ENCODE results near the gene ABCB11. TPM values are rescaled to one million over a fixed set of nuclear protein-coding genes. Genes with fewer than 3 reads are reported as not detected.
A peak's percentile ranks its signal among the peaks of the same experiment; 100 is the strongest.

Gene ABCB11
- total and polyA plus RNA-seq, 4 experiments from 2014 or later: not detected

DNA sequence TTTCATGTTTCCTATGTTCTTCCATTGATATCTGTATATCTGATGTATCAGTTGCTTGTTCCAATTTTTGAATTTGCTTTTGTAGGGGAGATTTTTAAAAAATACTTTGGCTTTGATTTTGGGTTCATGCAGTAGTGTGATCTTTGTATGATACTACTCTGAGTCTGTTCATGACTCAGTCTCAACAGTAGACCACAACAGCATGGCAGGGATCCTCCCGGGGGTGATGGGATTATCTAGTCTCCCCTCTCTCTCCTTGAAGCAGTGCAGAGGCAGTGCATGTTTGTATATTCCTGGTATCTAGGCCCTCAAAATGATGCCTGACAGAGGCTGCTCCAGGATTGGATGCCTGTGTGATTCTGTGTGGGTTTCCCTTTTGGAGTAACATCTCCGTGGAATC is 74.7 kb downstream of the ABCB11 start:
- intact Hi-C loops (cut with micrococcal nuclease): no loop called here
- ChIA-PET CTCF (ENCODE audit: partially characterized antibody) (interaction anchor here (2.9 to 14.6 kb wide), 3 partner anchors 153 to 185 kb away, joined by 18 to 188 read pairs (median 117); no protein-coding TSS in a partner anchor), POLR2A (ENCODE audit: partially characterized antibody) (no interaction called here)
- Histone ChIP-seq H3K4me1 (ENCODE audit: insufficient read depth, low read length) (no peaks in the 10 kb centered on the region), H3K4me3 (ENCODE audit: low read length in 2 of 2) (no peak overlapping the region), H3K36me3 (ENCODE audit: insufficient read depth, low read length) (no peaks in the 10 kb centered on the region), H3K27me3 (ENCODE audit: insufficient read depth, low read length) (no peaks in the 10 kb centered on the region), H3K9me3 (ENCODE audit: control insufficient read depth in 1 of 2, low read length in 2 of 2) (no peaks in the 10 kb centered on the region), H3K27ac (ENCODE audit: low read depth, low read length) (no peak overlapping the region)
- Mint-ChIP-seq H3K27ac (no peak overlapping the region), H3K4me1 (peaks cover 0 to 1% (median under 1%) of the 10 kb centered on the region in 4 donors), H3K27me3 (peaks cover 5 to 11% of the 10 kb centered on the region in 2 donors), H3K9me3 (peaks cover 2 to 35% (median 10%) of the 10 kb centered on the region in 8 donors), H3K36me3 (peaks cover 0 to 3% of the 10 kb centered on the region in 2 donors), H3K4me3 (no peak overlapping the region)
- DNase-seq: no peak

GRCh38 chr2:168955321-168955720 is 75.8 kb downstream of the ABCB11 start:
- H3K36me3 Mint-ChIP-seq: peaks cover 0 to 3% of the 10 kb centered on the region in 2 donors
- CTCF ChIA-PET (ENCODE audit: partially characterized antibody): no interaction called here

GRCh38 chr2:168954256-168954655 is 76.9 kb downstream of the ABCB11 start:
- intact Hi-C loops (cut with micrococcal nuclease): no loop called here
- POLR2A ChIA-PET (ENCODE audit: partially characterized antibody): no interaction called here
- no peak for DNase-seq

More at GRCh38 chr2:168955321-168955720, 75.8 kb downstream of the ABCB11 start:
- Mint-ChIP-seq H3K9me3 (peaks cover 2 to 35% (median 10%) of the 10 kb centered on the region in 8 donors), H3K4me3 (no peak overlapping the region), H3K4me1 (no peaks in the 10 kb centered on the region), H3K27ac (no peak overlapping the region), H3K27me3 (peaks cover 5 to 11% of the 10 kb centered on the region in 2 donors)
- Histone ChIP-seq H3K9me3 (ENCODE audit: control insufficient read depth in 1 of 2, low read length in 2 of 2) (no peaks in the 10 kb centered on the region), H3K4me3 (ENCODE audit: low read length in 2 of 2) (no peak overlapping the region), H3K36me3 (ENCODE audit: insufficient read depth, low read length) (no peaks in the 10 kb centered on the region), H3K27me3 (ENCODE audit: insufficient read depth, low read length) (no peaks in the 10 kb centered on the region), H3K4me1 (ENCODE audit: insufficient read depth, low read length) (no peaks in the 10 kb centered on the region), H3K27ac (ENCODE audit: low read depth, low read length) (no peak overlapping the region)
- POLR2A ChIA-PET (ENCODE audit: partially characterized antibody): no interaction called here
- intact Hi-C loops (cut with micrococcal nuclease): no loop called here
- DNase-seq: no peak

DNA sequence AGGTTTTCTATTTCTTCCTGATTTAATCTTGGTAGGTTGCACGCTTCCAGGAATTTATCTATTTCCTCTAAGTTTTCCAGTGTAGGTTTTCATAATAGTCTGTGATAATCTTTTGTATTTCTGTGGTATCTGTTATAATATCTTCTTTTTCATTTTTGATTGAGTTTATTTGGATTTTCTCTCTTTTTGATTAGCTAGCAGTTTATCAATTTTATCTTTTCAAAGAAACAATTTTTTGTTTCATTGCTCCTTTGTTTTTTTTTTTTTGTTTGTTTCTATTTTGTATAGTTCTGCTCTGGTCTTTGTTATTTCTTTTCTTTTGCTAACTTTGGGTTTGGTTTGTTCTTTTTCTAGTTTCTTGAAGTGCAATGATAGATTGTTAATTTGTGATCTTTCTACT is 78.7 kb downstream of the ABCB11 start:
- H3K4me3 Mint-ChIP-seq: no peak overlapping the region
- H3K27ac Mint-ChIP-seq: no peak overlapping the region
- H3K27ac ChIP-seq (ENCODE audit: low read depth, low read length): no peak overlapping the region
- ChIA-PET CTCF (ENCODE audit: partially characterized antibody) (interaction anchor here (1.7 kb wide), 1 partner anchor 12 kb away, joined by 3 read pairs; no protein-coding TSS in a partner anchor), POLR2A (ENCODE audit: partially characterized antibody) (no interaction called here)
- no peaks in the 10 kb centered on the region for H3K36me3 ChIP-seq (ENCODE audit: insufficient read depth, low read length)
- H3K9me3 Mint-ChIP-seq: peaks cover 2 to 35% (median 10%) of the 10 kb centered on the region in 8 donors
- no peak for DNase-seq
- no peaks in the 10 kb centered on the region for H3K4me1 Mint-ChIP-seq
- H3K4me3 ChIP-seq (ENCODE audit: low read length in 2 of 2): no peak overlapping the region
- H3K4me1 ChIP-seq (ENCODE audit: insufficient read depth, low read length): no peaks in the 10 kb centered on the region
- intact Hi-C loops (cut with micrococcal nuclease): no loop called here
- H3K36me3 Mint-ChIP-seq: peaks cover 0 to 3% of the 10 kb centered on the region in 2 donors
- peaks cover 5 to 8% of the 10 kb centered on the region in 2 donors for H3K27me3 Mint-ChIP-seq
- H3K27me3 ChIP-seq (ENCODE audit: insufficient read depth, low read length): no peaks in the 10 kb centered on the region
- H3K9me3 ChIP-seq (ENCODE audit: control insufficient read depth in 1 of 2, low read length in 2 of 2): no peaks in the 10 kb centered on the region

More at GRCh38 chr2:168954256-168954655, 76.9 kb downstream of the ABCB11 start:
- Mint-ChIP-seq H3K27me3 (peaks cover 5 to 11% of the 10 kb centered on the region in 2 donors), H3K4me3 (no peak overlapping the region), H3K4me1 (no peaks in the 10 kb centered on the region), H3K36me3 (peaks cover 0 to 3% of the 10 kb centered on the region in 2 donors), H3K9me3 (peaks cover 2 to 35% (median 10%) of the 10 kb centered on the region in 8 donors), H3K27ac (no peak overlapping the region)
- Histone ChIP-seq H3K27ac (ENCODE audit: low read depth, low read length) (no peak overlapping the region), H3K36me3 (ENCODE audit: insufficient read depth, low read length) (no peaks in the 10 kb centered on the region), H3K9me3 (ENCODE audit: control insufficient read depth in 1 of 2, low read length in 2 of 2) (no peaks in the 10 kb centered on the region), H3K4me3 (ENCODE audit: low read length in 2 of 2) (no peak overlapping the region), H3K4me1 (ENCODE audit: insufficient read depth, low read length) (no peaks in the 10 kb centered on the region), H3K27me3 (ENCODE audit: insufficient read depth, low read length) (no peaks in the 10 kb centered on the region)
- CTCF ChIA-PET (ENCODE audit: partially characterized antibody): no interaction called here

DNA sequence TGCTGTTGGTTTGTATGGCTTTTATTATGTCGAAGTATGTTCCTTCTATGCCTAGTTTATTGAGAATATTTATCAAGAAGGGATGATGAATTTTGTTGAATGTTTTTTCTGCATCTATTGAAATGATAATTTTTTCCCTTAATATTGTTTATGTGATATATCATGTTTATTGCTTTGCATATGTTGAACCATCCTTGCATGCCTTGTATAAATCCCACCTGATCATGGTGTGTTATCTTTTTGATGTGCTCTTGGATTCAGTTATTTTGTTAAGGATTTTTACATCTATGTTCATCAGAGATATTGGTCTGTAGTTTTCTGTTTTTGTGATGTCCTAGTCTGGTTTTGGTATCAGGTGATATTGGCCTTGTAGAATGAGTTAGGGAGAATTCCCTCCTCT is 79.3 kb downstream of the ABCB11 start:
- H3K9me3 Mint-ChIP-seq: peaks cover 2 to 35% (median 10%) of the 10 kb centered on the region in 8 donors
- no peak overlapping the region for H3K27ac ChIP-seq (ENCODE audit: low read depth, low read length)
- ChIA-PET CTCF (ENCODE audit: partially characterized antibody) (interaction anchor here (1.7 kb wide), 1 partner anchor 12 kb away, joined by 3 read pairs; no protein-coding TSS in a partner anchor), POLR2A (ENCODE audit: partially characterized antibody) (no interaction called here)
- peaks cover 0 to 3% of the 10 kb centered on the region in 2 donors for H3K36me3 Mint-ChIP-seq
- H3K4me3 Mint-ChIP-seq: no peak overlapping the region
- no peak for DNase-seq
- H3K4me3 ChIP-seq (ENCODE audit: low read length in 2 of 2): no peak overlapping the region
- no peaks in the 10 kb centered on the region for H3K36me3 ChIP-seq (ENCODE audit: insufficient read depth, low read length)
- intact Hi-C loops (cut with micrococcal nuclease): no loop called here
- no peak overlapping the region for H3K27ac Mint-ChIP-seq
- no peaks in the 10 kb centered on the region for H3K4me1 ChIP-seq (ENCODE audit: insufficient read depth, low read length)
- H3K27me3 Mint-ChIP-seq: peaks cover 4 to 5% of the 10 kb centered on the region in 2 donors
- H3K27me3 ChIP-seq (ENCODE audit: insufficient read depth, low read length): no peaks in the 10 kb centered on the region
- no peaks in the 10 kb centered on the region for H3K9me3 ChIP-seq (ENCODE audit: control insufficient read depth in 1 of 2, low read length in 2 of 2)
- no peaks in the 10 kb centered on the region for H3K4me1 Mint-ChIP-seq

DNA sequence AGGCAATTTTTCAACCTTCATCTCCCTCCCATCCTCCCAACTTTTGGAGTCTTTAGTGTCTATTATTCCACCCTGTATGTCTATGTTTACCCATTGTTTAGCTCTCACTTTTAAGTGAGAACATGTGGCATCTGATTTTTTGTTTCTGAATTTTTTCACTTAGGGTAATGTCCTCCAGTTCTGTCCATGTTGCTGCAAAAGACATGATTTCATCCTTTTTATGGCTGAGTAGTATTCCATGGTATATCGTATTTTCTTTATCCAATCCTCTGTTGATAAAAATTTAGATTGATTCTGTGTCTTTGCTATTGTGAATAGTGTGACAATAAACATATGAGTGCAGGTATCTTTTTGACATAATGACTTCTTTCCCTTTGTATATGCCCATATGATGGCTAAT is 81.8 kb downstream of the ABCB11 start:
- POLR2A ChIA-PET (ENCODE audit: partially characterized antibody): no interaction called here
- H3K36me3 ChIP-seq (ENCODE audit: insufficient read depth, low read length): no peaks in the 10 kb centered on the region
- H3K9me3 ChIP-seq (ENCODE audit: control insufficient read depth in 1 of 2, low read length in 2 of 2): no peaks in the 10 kb centered on the region
- Mint-ChIP-seq H3K36me3 (peaks cover 0 to 3% of the 10 kb centered on the region in 2 donors), H3K27ac (no peak overlapping the region), H3K27me3 (peaks cover 2 to 6% of the 10 kb centered on the region in 2 donors), H3K4me1 (no peaks in the 10 kb centered on the region), H3K9me3 (peaks cover 2 to 22% (median 9%) of the 10 kb centered on the region in 8 donors), H3K4me3 (no peak overlapping the region)
- CTCF ChIA-PET (ENCODE audit: partially characterized antibody): interaction anchor here (0.6 to 1.8 kb wide), 12 partner anchors 8 to 448 kb away, joined by 3 to 10 read pairs (median 4); no protein-coding TSS in a partner anchor
- H3K4me1 ChIP-seq (ENCODE audit: insufficient read depth, low read length): no peaks in the 10 kb centered on the region
- no peak for DNase-seq
- no peak overlapping the region for H3K4me3 ChIP-seq (ENCODE audit: low read length in 2 of 2)
- H3K27me3 ChIP-seq (ENCODE audit: insufficient read depth, low read length): no peaks in the 10 kb centered on the region
- no peak overlapping the region for H3K27ac ChIP-seq (ENCODE audit: low read depth, low read length)
- intact Hi-C loops (cut with micrococcal nuclease): loop anchor here (5.0 kb wide), 1 partner anchor 273 kb away; no protein-coding TSS in a partner anchor

- Mint-ChIP-seq H3K4me3 (no peak overlapping the region), H3K4me1 (no peaks in the 10 kb centered on the region), H3K27ac (no peak overlapping the region), H3K36me3 (peaks cover 0 to 3% of the 10 kb centered on the region in 2 donors), H3K27me3 (peaks cover 0 to 3% of the 10 kb centered on the region in 2 donors), H3K9me3 (peaks cover 0 to 17% (median 8%) of the 10 kb centered on the region in 8 donors)
- ChIA-PET POLR2A (ENCODE audit: partially characterized antibody) (no interaction called here), CTCF (ENCODE audit: partially characterized antibody) (interaction anchor here (0.6 to 1.8 kb wide), 15 partner anchors 8 to 449 kb away, joined by 3 to 10 read pairs (median 3); no protein-coding TSS in a partner anchor)
- intact Hi-C loops (cut with micrococcal nuclease): loop anchor here (5.0 kb wide), 1 partner anchor 274 kb away; no protein-coding TSS in a partner anchor
- Histone ChIP-seq H3K9me3 (ENCODE audit: control insufficient read depth in 1 of 2, low read length in 2 of 2) (no peaks in the 10 kb centered on the region), H3K36me3 (ENCODE audit: insufficient read depth, low read length) (no peaks in the 10 kb centered on the region), H3K4me3 (ENCODE audit: low read length in 2 of 2) (no peak overlapping the region), H3K27ac (ENCODE audit: low read depth, low read length) (no peak overlapping the region), H3K4me1 (ENCODE audit: insufficient read depth, low read length) (no peaks in the 10 kb centered on the region), H3K27me3 (ENCODE audit: insufficient read depth, low read length) (no peaks in the 10 kb centered on the region)
- DNase-seq: peak in 2 of 5 donors; percentile 14 to 19
Observed at GRCh38 chr2:168948621-168949212, 82.4 kb downstream of the ABCB11 start.
